Ovary (tissue), 9 donors: Measurements from ENCODE around the gene ATP7B. TPM values are rescaled to one million over a fixed set of nuclear protein-coding genes. Genes with fewer than 3 reads are reported as not detected.

Experiments
- DNase-seq, 5 donors: peaks; one replicate each; pipeline ENCODE4 v3.0.0-alpha.2; 2019 to 2020
- H3K27ac ChIP-seq, 2 donors: fragments of 200-600 bp; one replicate each; pipeline versions ENCODE4 v1.5.1 to v1.8.0; 2019 to 2022
- H3K27me3 ChIP-seq: fragments of 200-600 bp; one replicate; pipeline ENCODE4 v1.8.0; 2022
- H3K36me3 ChIP-seq: fragments of 200-600 bp; sonication (generic); one replicate; pipeline ENCODE4 v1.5.1; 2019
- H3K4me1 ChIP-seq: one replicate; pipeline ENCODE4 v1.8.1; 2013; ENCODE audit warnings: mild to moderate bottlenecking, moderate library complexity; ENCODE audit not compliant: insufficient read depth
- H3K4me3 ChIP-seq: fragments of 200-600 bp; sonication (generic); one replicate; pipeline ENCODE4 v1.5.1; 2017
- H3K9me3 ChIP-seq, 2 donors: fragments of 200-600 bp in 1 of 2; sonication (generic) in 1 of 2; one replicate each; pipeline versions ENCODE4 v1.5.1 to v1.8.1; 2013 to 2019; ENCODE audit warnings: mild to moderate bottlenecking in 1 of 2, moderate library complexity in 1 of 2
- CTCF ChIP-seq, 3 donors: fragments of 450-650 bp in 2 of 3; fragments of 200-600 bp in 1 of 3; IDR thresholded peaks; one replicate each; pipeline versions ENCODE4 v1.5.1 to v1.8.0; 2016 to 2022; ENCODE audit warnings: antibody characterized with exemption in 3 of 3, mild to moderate bottlenecking in 1 of 3
- EP300 ChIP-seq: sonication (generic); formaldehyde crosslinking; IDR thresholded peaks from one replicate; pipeline ENCODE4 v1.6.1; 2017; ENCODE audit warnings: antibody characterized with exemption
- POLR2A ChIP-seq: fragments of 450-650 bp; IDR thresholded peaks from one replicate; pipeline ENCODE4 v1.6.1; 2017; ENCODE audit warnings: antibody characterized with exemption, mild to moderate bottlenecking, moderate library complexity
- WGBS, 3 donors: extraction: QIAGEN DNeasy Blood & Tissue Kit in 1 of 3; methylation state at CpG; one replicate each; pipeline versions ENCODE4 v1.1.5 to v1.1.7; 2013 to 2017; 5-methylcytosine and 5-hydroxymethylcytosine counted together
- intact Hi-C, 4 donors: fragments of 100-400 bp; cut with DNase I; formaldehyde crosslinking; loops; one replicate each; pipeline versions ENCODE4 v1.11.0 to v1.15.1; 2022 to 2023
- polyA plus RNA-seq, 2 donors: library from polyadenylated mRNA; stranded (reverse); fragments of 200-250 nt in 1 of 2; fragments of 350-450 nt in 1 of 2; fragmentation: Illumina TruSeq in 1 of 2; extraction: RNeasy Lipid Tissue Mini Kit (QIAGEN cat#74804) in 1 of 2; gene quantifications; one replicate each; pipeline ENCODE4 v1.2.3, GENCODE V29; 2013 to 2014
- total RNA-seq, 7 donors: library from RNA; depleted of rRNA in 2 of 7; stranded (reverse); fragments of >200 nt in 2 of 7; fragmentation: NEBNext Ultra II Directional in 3 of 7; extraction: Animal tissue kit (Norgen Biotek cat#: 25700) in 3 of 7; gene quantifications; one replicate each; pipeline versions ENCODE4 v1.1.0 to v1.2.4, GENCODE V29; 2016 to 2023
- donor health status: DM: no; HTN: no; CAD: no; lungs with moderate emphysema.
- donor health status: DM: no; HTN: no; CAD: no.
- donor health status: Bipolar disorder and iron deficiency.
- donor health status: DM: yes; HTN: yes; CAD: no.
- donor health status: DM: no; HTN: no; CAD: no.
- donor health status: DM: yes; HTN: yes; CAD: no.

The ATP7B gene
- total and polyA plus RNA-seq, 9 donors = 2.9 to 7.3 (median 5.1) TPM

DNA sequence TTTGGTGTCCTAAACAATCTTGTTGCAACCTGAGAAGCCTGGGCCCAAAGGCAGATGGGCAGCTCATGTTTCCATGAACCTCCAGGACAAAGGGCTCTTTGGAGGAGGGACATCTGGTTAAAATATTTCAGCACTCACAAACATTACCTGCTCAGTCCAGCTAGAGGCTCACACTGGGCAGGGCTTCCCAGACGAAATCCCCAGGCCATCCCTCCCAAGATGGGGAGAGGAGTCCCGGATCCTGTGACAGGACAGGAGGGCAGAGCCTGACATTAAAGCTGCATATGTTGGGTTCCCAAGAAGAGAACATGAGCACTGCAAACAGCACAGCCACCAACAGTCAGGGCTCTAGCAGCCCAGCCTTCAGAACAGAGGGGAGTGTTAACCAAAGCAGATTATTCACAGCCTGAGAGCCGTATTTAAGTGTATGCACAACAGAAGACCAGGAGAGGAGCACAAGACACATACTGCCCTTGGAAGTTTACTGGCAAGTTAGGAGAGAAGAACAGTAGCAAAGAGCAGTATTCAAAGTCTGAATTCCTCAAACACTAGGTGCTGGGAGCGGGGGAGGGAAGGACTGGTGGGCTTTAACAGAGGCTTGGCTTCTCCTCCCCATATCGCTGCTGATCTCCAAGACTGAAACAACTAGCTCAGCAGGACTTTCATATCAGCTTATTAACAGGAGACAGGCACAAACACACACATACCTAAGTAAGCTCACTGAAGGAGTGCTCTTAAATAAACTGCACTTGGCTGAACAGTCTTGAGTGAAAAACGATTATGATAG, 12.3 kb downstream of the ATP7B start:
- WGBS, 3 donors = 50 to 55% (median 54%) methylated on average over 6 of the region's 6 CpGs
- intact Hi-C loops = no loop called here
- DNase-seq = no peak

GRCh38 chr13:51997641-51998330, 13.5 kb downstream of the ATP7B start:
- intact Hi-C loops = no loop called here
- Histone ChIP-seq H3K9me3 (no peaks in the 10 kb centered on the region), H3K4me3 (no peak overlapping the region), H3K27ac (no peak overlapping the region), H3K4me1 (peaks cover 8% of the 10 kb centered on the region), H3K36me3 (no peaks in the 10 kb centered on the region), H3K27me3 (no peaks in the 10 kb centered on the region)
- WGBS, 3 donors = 75 to 78% (median 76%) methylated on average over 8 of the region's 8 CpGs
- no peak for TF ChIP-seq POLR2A
- TF ChIP-seq EP300 = no peak
- TF ChIP-seq CTCF (IDR thresholded peaks at IDR 0.05) = no peak
- DNase-seq = no peak

More for the DNA sequence above, 12.3 kb downstream of the ATP7B start:
- H3K36me3 ChIP-seq = no peaks in the 10 kb centered on the region
- peaks cover 8% of the 10 kb centered on the region for H3K4me1 ChIP-seq
- H3K27ac ChIP-seq = no peak overlapping the region
- H3K4me3 ChIP-seq = no peak overlapping the region
- no peaks in the 10 kb centered on the region for H3K27me3 ChIP-seq
- TF ChIP-seq CTCF (IDR thresholded peaks at IDR 0.05) (no peak), POLR2A (no peak), EP300 (no peak)
- no peaks in the 10 kb centered on the region for H3K9me3 ChIP-seq

GRCh38 chr13:51997186-51997585, 14.1 kb downstream of the ATP7B start:
- TF ChIP-seq EP300 (no peak), CTCF (IDR thresholded peaks at IDR 0.05) (no peak), POLR2A (no peak)
- Histone ChIP-seq H3K4me3 (no peak overlapping the region), H3K27ac (no peak overlapping the region), H3K36me3 (no peaks in the 10 kb centered on the region), H3K9me3 (no peaks in the 10 kb centered on the region), H3K4me1 (peaks cover 8% of the 10 kb centered on the region), H3K27me3 (no peaks in the 10 kb centered on the region)
- WGBS, 3 donors = 95 to 97% (median 95%) methylated on average over 2 of the region's 2 CpGs
- intact Hi-C loops = no loop called here
- no peak for DNase-seq

GRCh38 chr13:51996641-51997040, 14.6 kb downstream of the ATP7B start:
- H3K4me1 ChIP-seq = peaks cover 8% of the 10 kb centered on the region
- H3K27me3 ChIP-seq = no peaks in the 10 kb centered on the region
- TF ChIP-seq EP300 (no peak), CTCF (IDR thresholded peaks at IDR 0.05) (no peak), POLR2A (no peak)
- no peak overlapping the region for H3K27ac ChIP-seq
- no peaks in the 10 kb centered on the region for H3K36me3 ChIP-seq
- intact Hi-C loops = no loop called here
- 87 to 93% (median 91%) methylated on average over 4 of the region's 4 CpGs for WGBS, 3 donors
- no peak for DNase-seq
- H3K4me3 ChIP-seq = no peak overlapping the region
- H3K9me3 ChIP-seq = no peaks in the 10 kb centered on the region
